WI38 (cell line): ENCODE results near the gene DCP1B.

ENCODE experiments used
- H3K4me3 ChIP-seq: 2 replicates; pipeline ENCODE4 v1.5.1; 2011; ENCODE audit warnings: low read depth, mild to moderate bottlenecking, control low read depth, low read length
- TF ChIP-seq, protein P1 (sequence below): IDR thresholded peaks from 2 replicates; pipeline ENCODE4 v1.5.1; 2012; ENCODE audit warnings: low read depth, mild to moderate bottlenecking, control low read depth, low read length

Gene DCP1B

DNA sequence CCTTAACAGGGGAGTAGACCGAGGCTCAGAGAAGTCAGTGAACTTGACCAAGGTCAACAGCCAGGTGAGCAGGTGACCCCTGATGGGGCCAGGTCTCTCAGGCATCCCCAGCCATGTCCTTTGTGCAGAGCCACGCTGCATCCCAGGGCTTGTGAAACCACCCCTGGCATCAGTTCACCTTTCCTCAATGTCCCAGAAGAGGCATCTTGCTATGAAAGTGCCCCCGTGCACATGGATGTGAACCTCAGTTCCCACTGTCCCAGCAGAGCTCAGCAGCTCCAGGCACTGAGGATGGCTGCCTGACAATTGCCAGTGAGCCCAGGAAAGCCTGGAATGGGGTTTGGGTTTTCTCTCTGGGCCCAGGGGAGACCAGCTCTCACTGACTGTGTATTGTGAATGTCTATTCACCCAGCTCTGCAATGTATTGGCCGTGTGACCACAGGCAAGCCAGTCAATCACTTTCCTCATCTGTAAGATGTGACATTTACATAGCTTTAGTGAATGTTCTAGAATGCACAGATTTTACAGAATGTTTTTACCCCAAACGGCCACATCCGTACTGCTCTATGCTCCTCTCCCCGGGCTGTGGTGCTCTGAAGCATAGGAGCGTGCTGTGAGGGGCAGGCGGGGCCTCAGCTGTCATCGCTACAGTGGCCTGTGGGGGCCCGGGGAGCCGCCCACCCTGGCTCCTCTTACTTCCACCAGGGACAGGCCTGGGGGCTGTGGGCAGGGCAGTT lies 90.7 kb downstream of the DCP1B start:
- TF ChIP-seq, protein P1, sequence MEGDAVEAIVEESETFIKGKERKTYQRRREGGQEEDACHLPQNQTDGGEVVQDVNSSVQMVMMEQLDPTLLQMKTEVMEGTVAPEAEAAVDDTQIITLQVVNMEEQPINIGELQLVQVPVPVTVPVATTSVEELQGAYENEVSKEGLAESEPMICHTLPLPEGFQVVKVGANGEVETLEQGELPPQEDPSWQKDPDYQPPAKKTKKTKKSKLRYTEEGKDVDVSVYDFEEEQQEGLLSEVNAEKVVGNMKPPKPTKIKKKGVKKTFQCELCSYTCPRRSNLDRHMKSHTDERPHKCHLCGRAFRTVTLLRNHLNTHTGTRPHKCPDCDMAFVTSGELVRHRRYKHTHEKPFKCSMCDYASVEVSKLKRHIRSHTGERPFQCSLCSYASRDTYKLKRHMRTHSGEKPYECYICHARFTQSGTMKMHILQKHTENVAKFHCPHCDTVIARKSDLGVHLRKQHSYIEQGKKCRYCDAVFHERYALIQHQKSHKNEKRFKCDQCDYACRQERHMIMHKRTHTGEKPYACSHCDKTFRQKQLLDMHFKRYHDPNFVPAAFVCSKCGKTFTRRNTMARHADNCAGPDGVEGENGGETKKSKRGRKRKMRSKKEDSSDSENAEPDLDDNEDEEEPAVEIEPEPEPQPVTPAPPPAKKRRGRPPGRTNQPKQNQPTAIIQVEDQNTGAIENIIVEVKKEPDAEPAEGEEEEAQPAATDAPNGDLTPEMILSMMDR: no peak

DNA sequence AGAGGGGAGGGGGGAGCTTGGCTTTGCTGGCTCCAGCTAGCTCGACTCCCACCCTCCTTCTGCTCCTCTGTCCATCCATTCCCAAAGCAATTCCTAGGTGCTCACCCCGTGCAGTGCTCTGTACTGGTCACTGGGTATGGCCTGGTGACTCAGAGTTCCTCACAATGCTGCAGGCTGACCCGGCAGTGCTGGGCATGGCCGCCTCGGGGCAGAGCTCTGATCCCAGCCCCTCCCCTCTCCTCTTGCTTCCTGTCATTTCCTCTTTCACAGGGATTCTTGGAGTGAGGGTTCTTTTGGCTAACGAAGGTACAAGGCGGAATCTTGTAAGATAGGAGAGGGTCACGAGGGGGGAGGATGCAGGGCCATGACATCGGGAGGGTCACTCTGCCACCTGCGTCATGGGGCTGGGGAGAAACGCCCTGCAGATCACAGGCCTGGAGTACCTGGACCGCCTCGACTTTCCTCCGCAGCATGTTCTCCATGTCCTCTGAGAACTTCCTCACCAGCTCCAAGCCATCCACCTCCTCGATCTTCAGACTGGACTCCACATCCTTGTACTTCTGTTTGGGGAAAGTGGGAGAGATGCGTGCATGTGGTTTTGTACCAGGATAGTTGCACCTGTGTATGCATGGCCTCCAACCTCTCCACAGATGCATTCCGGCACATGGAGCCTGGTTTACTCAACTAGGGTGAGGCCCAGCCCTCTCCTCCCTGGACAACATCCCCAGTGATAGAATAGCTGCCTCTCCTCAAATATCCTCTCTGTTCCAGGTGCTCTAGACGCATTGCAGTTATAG lies 91.5 kb downstream of the DCP1B start:
- TF ChIP-seq, protein P1: no peak
- H3K4me3 ChIP-seq: no peak overlapping the region

More for the DNA sequence above, 90.7 kb downstream of the DCP1B start:
- no peak overlapping the region for H3K4me3 ChIP-seq

DNA sequence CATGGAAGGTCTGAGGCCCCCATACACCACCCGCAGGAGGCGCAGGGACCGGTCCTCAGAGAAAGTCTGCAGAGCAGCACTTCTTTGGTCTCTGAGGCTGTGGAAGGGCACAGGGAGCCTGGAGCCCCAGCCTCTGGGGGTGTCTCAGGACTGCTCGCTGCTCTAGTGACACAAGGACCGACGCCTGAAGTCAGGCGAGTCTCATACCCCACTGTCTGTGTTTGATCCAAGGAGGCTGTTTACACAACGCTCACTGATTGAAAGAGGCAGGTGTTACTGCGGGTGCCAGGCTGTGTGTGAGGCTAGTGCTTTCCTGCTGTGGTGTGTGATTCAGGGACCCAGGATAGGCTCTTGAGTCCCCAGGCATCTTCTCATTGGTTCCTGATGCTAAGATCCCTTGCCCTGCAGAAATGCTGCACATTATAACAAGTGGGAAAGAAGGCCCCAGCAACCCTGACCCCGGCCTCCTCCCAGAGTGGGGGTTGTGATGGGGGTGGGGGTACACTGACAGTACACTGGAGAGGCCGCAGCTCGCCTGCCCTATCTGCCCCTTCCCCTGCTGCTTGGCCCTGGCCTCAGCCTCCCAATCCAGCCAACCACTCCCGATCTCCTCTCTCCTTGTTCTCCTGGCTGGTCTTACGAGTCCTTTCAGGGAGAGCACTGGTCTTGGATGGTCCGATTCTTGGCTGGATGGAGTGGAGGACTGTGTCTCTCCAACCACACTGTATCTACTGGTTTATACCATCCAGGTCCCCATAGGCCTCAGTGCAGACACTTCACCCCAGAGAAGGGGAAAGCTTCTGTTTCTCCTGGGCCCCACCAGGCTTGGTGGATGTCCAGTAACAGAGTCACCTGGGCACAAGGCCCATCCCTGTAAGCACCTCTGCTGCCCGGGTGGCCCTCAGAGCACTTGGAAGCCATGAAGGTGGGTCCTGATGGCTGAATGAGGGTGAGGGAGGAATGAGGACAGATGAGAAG lies 92.4 kb downstream of the DCP1B start:
- TF ChIP-seq, protein P1: no peak
- H3K4me3 ChIP-seq: no peak overlapping the region

DNA sequence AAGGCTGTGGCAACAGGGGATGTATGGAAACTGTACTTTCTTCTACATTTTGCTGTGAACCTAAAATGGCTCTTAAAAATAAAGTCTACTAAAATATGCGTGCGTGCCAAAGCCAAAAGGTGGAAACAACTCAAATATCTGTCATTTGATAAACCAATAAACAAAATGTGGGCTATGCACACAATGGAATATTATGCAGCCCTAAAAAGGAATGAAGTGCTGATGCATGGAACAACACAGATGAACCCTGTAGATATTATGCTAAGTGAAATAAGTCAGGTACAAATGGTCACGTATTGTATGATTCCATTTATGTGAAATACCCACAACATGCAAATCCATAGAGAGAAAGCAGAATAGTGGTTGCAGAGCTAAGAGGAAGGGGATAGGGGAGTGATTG lies 93.8 kb downstream of the DCP1B start:
- TF ChIP-seq, protein P1: no peak
- H3K4me3 ChIP-seq: no peak overlapping the region

DNA sequence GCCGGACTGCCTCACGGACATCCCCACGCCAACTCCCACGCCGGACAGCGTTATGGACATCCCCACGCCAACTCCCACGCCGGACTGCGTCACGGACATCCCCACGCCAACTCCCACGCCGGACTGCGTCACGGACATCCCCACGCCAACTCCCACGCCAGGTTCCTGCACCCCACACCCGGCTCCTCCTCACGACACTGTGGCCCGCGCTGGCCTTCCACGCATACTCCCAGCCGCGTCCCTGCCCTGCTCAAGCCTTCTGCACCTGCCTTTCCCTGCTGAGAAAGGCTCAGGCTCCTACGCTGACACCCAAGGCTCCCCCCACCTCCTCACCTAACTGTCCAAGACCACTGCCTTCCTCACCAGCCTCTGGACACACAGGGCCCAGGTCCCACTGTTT lies 95.5 kb downstream of the DCP1B start:
- no peak overlapping the region for H3K4me3 ChIP-seq
- TF ChIP-seq, protein P1: no peak

DNA sequence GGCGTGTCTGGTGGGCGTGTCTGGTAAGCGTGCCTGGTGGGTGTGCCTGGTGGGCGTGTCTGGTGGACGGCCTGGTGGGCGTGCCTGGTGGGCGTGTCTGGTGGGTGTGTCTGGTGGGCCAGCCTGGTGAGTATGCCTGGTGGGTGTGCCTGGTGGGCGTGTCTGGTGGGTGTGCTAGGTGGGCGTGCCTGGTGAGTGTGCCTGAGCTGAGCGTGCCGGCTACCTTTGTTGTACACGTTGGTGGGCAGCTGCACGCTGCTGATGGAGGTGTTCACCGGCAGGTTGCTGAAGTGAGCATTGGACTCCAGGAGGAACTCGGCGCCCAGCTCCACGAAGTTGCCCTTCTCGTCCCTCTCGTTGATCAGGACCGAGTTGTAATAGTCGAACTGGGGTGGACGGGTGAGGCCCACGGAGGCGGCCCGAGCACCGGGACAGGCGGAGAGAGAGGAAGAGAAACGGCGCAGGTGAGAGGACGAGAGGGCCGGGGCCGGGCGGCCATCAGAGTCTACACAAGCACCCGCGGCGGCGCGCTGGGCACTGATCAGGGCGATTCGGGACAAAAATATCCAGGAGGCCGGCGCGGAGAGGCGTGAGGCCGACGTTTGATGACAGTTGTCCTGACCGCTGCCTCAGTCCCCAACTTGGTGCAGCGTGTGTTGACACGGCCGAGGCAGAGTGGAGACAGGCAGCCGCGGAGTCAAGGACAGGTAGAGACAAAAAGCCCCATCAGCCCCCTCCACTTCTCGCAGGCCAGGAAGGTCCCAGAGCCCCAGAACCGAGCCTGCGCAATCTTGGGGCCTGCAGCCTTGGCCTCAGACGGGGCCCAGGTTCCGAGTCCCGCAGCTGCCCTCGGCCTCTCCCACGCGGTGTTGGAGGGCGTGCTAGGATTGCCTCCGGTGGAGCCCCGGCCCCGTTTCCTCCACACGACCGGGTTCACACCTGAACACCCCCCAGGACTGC lies 96.3 kb downstream of the DCP1B start:
- no peak overlapping the region for H3K4me3 ChIP-seq
- TF ChIP-seq, protein P1: no peak
